Stimulated activated CD4-positive, alpha-beta T cell treated with anti-CD3 and anti-CD28 coated beads, Interleukin-4, amount 100 ng/mL, for 24 hours (primary cell): ENCODE data around the gene TBC1D4.
"Not testable (repeated sequence)": the region's sequence is repeated elsewhere in the genome, so short reads cannot be mapped to it uniquely, and the experiment has no call there.

ENCODE experiments used
- DNase-seq: peaks from one replicate; pipeline ENCODE4 v3.0.0-alpha.2; 2020

The TBC1D4 gene

DNA sequence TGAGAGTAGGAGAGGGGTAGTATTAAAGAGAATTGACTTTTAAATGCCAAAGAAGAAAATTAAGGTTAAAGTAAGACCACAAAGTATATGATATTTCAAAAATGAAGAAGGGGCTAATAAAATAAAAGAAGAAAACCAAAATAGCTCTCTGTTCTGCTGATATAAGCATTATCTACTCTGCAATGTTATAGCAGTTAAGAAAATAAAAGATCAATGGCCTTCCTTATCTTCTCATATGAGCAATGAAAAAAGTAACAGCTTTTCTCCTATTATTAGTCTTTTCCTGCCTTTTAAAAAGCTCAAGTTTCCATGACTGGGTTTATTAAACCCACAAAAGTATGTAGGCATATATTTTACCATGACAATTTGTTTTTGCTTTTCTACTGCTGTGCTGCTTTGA lies 126.4 kb downstream of the TBC1D4 start:
- DNase-seq: no peak

DNA sequence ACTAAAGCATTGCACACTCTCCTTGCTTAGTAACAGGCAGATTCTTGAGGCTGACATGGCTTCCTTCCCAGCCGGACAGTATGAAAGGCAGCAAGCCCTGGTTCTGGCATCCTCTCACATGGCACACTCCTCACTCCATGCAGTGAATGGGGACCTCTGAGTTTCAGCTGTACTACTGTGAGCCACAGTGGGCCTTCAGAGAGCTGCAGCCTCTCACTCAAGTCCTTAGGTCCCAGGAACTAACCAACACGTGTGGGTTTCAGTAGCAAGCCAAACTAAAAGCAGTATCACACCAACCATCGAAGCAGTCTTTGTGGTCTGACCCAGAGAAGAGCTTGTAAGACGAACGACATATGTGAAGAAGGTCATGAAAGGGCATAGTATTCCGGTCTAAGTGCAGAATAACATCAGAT lies 128.2 kb downstream of the TBC1D4 start:
- DNase-seq: no peak

DNA sequence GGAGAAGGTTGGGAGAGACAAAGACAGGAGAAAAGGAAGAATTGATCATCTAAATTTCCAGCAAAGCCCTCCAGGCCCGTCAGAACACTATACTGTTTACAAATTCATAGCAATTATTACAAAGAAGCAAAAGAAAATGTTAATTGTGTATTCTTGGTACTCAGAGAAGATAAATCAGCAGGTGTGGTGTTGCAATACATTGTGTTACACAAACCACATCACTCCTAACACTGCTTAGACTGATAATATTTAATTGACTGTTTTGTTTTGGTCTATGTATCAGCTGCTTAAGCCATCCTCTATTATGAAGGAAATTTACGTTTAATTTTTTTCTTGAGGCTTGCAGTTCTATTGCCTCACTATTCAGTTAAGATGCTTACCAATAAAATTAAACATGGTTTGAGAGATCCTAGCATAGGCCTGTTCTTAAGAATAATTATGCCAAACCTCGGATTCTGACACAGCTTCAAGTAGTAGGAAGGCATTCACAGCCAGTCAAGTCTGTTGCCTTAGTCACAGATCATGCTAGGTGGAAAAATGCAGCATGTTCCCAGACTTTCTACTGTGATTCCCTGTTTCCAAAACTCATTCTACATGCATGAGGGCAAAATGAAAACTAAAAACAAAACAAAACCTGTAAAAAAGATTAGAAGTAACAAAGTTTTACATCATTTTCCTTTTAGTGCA lies 129.2 kb downstream of the TBC1D4 start:
- DNase-seq: no peak

DNA sequence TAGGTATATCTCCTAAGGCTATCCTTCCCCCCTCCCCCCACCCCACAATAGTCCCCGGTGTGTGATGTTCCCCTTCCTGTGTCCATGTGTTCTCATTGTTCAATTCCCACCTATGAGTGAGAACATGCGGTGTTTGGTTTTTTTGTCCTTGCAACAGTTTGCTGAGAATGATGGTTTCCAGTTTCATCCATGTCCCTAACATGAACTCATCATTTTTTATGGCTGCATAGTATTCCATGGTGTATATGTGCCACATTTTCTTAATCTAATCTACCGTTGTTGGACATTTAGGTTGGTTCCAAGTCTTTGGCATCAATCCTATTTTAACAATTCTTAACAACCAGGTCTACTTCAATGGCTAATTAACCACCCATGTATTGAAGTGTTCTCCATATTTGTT lies 130.4 kb downstream of the TBC1D4 start:
- DNase-seq: not testable (repeated sequence)

DNA sequence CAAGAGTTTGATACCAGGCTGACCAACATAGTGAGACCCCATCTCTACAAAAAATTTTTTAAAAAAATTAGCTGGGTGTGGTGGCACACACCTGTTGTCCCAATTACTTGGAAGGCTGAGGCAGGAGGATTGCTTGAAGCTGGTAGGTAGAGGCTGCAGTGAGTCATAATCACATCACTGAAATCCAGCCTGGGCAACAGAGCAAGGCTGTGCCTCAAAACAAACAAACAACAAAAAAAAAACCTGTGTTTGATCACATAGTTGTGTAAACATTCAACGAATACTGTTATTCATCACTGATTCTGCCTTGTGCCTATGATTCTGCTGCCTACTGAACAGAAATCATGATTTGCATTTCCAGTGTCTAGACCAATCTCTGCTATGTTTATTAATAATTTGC lies 134.0 kb downstream of the TBC1D4 start:
- no peak for DNase-seq

GRCh38 chr13:75347457-75347856 lies 134.5 kb downstream of the TBC1D4 start:
- DNase-seq: no peak

- no peak for DNase-seq
Measured at GRCh38 chr13:75345193-75345592, 136.8 kb downstream of the TBC1D4 start.

GRCh38 chr13:75341028-75341427 lies 140.9 kb downstream of the TBC1D4 start:
- DNase-seq: no peak

- DNase-seq: no peak
Measured at GRCh38 chr13:75339635-75340374, 142.2 kb downstream of the TBC1D4 start.

GRCh38 chr13:75334634-75335447 lies 147.1 kb downstream of the TBC1D4 start:
- no peak for DNase-seq

GRCh38 chr13:75333103-75333502 lies 148.9 kb downstream of the TBC1D4 start:
- no peak for DNase-seq

GRCh38 chr13:75331792-75332349 lies 150.1 kb downstream of the TBC1D4 start:
- DNase-seq: no peak

GRCh38 chr13:75330770-75331169 lies 151.2 kb downstream of the TBC1D4 start:
- no peak for DNase-seq

DNA sequence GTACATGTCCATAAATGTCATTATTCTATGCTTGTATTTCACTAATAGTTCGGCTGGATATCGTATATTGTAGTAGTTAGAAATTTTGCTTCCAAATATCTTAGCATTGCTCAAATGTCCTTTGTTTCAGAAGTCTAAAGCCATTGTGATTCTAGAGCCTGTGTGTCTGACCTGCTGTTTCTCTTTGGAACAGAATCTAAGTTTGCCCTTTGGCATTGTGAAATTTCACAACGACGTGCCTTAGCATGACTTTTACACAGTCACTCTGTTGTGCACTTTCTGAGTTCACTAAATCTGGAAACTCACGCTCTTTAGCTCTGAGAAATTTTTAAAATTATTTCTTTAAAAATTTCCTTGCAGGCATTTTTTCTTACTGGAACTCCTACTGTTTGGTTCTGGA lies 152.2 kb downstream of the TBC1D4 start:
- no peak for DNase-seq

- DNase-seq: no peak
Measured at GRCh38 chr13:75329097-75329496, 152.9 kb downstream of the TBC1D4 start.

GRCh38 chr13:75327135-75327510 lies 154.8 kb downstream of the TBC1D4 start:
- no peak for DNase-seq

DNA sequence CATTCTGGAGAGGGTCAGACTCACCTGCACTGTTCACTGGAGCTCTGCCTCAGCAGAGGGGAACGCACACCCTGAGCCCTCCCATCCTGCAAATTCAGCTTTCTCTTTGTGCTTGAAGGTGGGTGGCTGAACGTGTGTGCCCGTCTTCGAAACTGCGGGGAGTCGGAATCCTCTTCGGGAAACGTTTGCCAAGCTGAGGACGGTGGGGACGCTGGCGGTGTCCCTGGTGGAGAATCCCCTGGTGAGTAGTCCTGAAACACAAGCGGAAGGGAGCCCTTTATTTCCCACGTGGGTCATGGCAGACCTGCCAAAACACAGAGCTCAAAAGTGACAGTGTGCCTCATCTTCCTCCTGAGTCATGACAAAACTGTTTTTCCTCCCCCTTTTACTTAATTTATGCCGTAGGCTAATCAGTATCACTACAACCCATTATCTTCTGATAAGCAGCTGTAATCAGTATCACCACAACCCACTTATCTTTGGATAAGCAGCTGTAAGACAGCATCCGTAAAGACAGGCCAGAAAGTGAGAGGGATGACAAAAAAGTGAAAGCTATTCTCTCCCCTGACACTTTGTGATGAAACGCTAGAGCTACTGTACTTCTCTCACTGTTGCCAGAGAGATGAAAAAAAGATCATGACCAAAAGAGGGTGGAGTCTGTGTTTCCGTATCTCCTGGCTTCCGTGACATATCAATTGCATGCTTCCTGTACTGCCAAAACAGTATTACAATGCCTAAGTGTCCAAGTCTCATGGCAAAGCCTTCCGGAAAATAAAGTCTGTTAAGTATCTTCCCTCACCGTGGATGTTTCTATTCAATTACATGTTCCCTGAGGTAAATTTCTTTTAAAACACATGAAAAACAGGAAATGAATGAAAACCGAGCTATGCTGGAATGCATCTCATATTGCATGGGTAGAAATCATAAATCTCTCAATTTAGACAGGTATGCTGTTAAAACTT lies 155.5 kb downstream of the TBC1D4 start:
- DNase-seq: peak; percentile 77

GRCh38 chr13:75325711-75326110 lies 156.3 kb downstream of the TBC1D4 start:
- DNase-seq: no peak

DNA sequence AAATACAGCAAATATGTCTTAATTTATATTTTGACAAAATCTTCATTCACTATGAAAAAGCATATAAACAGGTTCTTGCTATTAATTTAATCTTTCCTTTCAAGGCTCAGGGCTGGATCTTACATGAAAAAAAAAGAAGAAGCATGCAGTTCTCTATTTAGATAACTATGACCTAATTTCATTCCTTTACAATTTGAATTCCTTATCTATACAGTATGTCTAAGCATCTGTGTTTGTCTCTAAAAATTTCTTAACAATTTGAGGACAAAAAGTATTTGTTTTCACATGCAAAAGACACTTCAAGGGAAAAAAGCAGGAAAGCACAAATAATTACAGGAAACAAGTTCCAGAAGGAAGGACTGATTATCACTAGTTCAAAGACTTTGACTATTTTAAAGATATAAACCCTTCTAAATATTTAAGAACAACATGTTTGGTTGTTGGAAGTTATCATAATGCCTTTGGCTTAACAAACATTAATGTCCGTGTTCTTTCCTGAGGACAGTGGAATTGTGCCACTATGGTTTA lies 157.5 kb downstream of the TBC1D4 start:
- DNase-seq: no peak

DNA sequence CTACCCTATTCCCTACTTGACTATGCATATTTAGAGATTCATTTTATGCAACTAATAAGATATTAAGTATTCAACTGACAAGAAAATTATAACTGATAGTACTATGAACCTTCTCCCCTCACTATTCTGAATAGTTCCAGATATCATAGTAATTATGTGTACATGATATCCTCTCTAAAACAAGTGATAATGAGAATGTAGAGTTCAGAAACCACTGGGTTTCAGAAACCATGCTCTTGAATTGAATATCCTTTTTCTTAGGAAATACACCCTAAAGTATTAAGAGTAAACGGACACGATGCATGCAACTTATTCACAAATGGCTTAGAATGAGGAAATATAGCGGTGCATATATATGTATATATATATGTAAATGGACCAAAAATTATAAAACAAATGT lies 160.9 kb downstream of the TBC1D4 start:
- no peak for DNase-seq

- no peak for DNase-seq
Measured at GRCh38 chr13:75319254-75319653, 162.7 kb downstream of the TBC1D4 start.
